ENCODE results near the gene ABCG4.

Gene ABCG4

DNA sequence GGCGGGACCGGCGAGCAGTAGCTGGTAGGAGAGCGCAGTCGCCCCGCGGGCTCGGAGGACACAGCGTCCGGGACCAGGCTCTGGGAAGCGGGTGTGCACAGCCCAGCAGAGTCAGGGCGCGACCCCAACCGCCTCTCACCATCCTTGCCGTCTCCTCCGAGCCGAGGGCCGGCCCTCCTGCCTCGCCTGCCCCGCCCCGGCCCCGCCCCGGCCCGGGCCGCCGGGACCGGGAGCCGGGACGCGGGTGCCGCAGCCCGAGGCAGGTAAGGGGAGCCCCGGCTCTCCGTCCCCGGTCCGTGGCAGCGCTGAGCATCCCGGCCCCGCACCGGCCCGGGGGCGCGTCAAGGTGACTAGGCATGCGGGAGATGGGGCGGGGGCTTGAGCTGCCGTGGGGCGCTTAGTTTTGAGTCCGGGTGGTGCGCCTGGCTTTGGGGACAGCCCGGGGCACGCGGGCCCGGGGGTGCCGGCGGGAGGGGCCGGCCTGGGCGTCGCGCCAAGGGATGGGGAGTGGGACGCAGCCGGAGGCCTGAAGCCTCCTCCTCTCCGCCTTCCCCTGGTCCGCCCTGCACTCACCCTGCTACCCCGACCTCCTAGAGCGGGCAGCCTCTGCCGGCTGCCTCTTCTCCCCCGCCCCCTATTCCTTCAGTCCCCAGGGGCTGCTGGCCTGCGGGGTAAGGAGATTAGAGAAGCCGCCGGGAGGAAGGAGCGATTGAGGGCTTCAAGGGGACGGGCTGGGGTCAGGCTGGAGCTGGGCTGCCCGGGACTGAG, at the start of gene ABCG4:
Gene ABCG4, plus strand, starts transcription at position 35 of the 768 bp plus-strand sequence. CDS start 914 bp downstream, outside the sequence.
- TF ChIP-seq, protein P1, sequence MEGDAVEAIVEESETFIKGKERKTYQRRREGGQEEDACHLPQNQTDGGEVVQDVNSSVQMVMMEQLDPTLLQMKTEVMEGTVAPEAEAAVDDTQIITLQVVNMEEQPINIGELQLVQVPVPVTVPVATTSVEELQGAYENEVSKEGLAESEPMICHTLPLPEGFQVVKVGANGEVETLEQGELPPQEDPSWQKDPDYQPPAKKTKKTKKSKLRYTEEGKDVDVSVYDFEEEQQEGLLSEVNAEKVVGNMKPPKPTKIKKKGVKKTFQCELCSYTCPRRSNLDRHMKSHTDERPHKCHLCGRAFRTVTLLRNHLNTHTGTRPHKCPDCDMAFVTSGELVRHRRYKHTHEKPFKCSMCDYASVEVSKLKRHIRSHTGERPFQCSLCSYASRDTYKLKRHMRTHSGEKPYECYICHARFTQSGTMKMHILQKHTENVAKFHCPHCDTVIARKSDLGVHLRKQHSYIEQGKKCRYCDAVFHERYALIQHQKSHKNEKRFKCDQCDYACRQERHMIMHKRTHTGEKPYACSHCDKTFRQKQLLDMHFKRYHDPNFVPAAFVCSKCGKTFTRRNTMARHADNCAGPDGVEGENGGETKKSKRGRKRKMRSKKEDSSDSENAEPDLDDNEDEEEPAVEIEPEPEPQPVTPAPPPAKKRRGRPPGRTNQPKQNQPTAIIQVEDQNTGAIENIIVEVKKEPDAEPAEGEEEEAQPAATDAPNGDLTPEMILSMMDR (IDR thresholded peaks at IDR 0.05): no peak

DNA sequence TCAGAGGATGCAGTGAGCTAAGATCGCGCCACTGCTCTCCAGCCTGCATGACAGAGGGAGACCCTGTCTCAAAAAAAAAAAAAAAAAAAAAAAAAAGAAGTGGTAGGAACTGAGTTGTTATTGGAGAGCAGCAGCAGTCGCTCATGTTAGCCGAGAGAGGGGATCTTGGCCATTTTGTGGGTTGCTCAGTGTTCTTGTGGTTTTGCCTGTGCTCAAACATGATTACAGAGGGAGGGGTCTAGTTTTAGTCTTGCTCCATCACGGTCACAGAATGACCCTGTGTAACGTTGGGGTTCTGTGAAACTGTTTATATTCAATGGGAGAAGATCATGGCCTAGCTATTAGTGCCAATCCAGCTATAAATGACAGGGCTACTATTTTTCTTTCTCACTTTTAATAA, 49.1 kb upstream of the ABCG4 start:
- TF ChIP-seq, protein P1 (IDR thresholded peaks at IDR 0.05): no peak

DNA sequence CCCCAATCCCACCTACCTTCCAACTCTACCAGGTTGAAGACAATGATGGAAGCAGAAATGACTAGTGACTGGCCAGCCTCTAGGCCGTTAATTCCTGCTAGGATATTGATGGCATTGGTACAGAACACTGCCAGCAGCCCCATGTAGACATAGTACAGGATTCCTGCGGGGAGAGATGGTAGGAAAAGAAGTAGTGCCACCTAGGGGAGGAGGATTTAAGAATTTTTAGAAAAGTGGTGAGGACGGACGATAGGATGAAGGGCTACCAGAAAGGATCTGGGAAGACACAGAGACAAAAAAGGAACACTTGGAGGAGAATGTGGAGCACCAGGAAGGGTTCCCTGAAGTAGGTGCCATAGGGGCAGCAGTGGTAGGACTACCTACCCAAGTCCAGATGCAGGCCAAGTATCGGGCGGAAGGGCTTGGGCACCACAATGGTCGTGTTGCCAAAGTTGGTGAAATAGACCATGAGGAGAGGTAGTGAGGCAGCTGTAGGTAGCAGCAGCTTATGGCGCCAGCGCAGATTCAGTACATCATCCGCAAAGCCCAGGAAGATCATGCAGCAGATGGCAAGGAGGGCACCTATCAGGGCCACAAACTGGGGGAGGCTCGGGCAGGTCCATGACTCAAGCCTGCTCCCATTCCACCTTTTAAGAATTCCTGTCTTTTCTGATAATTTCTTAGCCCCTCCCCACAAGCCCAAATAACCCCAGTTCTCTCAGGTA, 48.4 kb upstream of the ABCG4 start:
- TF ChIP-seq, protein P1 (IDR thresholded peaks at IDR 0.05): peak; percentile 59

DNA sequence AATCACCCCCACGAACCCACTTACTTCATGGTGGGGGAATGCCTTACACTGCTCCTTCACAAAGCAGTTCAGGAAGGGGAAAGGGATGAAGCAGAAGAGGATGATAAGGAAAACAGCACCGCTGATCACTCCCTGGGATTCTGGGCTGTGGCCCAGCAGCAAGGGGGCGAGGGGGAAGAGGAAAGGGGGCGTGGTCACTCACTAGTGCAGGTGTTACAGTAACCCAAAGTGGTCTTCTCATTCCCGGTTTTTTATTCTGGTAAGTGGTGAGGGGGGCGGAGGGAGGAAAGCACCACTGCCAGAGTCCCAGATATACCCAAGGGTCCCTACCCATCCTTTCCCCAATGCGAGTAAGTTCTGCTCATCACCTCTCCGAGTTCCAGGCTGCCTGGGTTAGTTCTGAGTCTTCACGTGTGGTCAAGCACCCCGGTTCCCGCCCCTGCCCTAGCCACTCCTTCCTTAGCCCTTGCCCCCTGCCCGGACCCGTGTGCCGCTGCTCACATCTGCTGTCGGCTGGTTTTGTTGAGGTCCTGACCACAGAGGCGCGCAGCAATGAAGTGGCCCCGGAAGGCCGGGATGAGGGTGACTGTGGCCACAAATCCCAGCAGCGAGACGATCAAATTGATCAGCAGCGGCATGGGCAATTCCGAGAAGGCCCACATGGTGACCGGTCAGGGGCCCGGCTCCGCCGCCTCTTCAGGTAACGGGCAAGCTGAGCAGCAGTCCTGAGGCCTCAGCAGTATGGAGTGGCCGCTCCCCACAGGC, 47.7 kb upstream of the ABCG4 start:
- TF ChIP-seq, protein P1 (IDR thresholded peaks at IDR 0.05): no peak

DNA sequence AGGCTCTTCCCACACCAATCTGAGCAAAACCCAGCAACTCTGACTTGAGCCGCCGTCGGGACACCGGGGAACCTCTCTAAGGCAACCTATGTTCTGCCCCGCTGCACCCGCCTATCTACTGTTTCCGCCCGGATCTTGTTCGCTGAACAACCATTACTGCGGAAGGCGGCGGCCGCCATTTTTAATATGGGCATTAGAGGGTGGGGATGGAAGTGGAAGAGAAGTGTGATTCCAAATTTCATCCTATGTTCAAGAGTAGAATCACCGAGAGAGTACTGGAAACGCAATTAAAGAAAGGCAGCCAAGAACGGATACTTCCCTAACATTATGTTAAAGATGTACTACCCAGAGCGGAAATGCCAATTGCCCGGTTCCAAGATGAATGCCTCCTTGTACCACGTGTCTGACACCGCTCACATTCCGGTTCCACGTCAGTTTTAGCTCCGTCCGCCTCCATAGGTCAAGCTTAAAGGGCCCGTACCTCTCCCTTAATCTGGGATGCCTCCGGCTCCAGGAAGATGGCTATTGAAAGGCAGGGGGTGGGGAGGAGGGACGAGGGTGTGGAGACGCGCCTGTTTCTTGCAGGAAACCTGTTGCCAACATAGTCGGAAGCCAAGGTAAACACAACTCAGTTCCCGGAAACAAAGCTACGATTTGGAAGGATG, 47.0 kb upstream of the ABCG4 start, which contains the start of gene DPAGT1:
Gene DPAGT1, minus strand, starts transcription at position 95 of the 665 bp plus-strand sequence. CDS start 198 bp downstream, outside the sequence.
- TF ChIP-seq, protein P1 (IDR thresholded peaks at IDR 0.05): no peak

DNA sequence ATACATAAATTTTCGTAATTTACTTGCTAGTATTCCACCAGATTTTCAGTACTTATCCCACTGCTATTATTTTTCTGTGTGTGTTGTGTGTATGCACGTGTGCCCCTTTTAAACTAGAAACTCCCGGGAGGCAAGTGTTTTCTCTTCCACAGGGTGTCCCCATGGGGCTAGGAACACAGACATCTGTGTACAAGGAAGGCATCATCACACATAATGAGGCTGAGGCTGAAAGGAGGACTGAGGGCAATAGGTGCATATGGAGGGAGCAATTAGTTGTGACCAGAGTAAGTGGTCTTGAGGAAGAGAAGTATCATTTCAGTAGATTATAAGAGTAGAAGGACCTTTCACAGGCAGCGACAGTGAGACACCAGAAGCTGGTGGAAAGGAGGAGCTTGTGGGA, 45.1 kb upstream of the ABCG4 start:
- TF ChIP-seq, protein P1 (IDR thresholded peaks at IDR 0.05): no peak
